ENCODE results near the gene SLC2A13.

Gene SLC2A13

DNA sequence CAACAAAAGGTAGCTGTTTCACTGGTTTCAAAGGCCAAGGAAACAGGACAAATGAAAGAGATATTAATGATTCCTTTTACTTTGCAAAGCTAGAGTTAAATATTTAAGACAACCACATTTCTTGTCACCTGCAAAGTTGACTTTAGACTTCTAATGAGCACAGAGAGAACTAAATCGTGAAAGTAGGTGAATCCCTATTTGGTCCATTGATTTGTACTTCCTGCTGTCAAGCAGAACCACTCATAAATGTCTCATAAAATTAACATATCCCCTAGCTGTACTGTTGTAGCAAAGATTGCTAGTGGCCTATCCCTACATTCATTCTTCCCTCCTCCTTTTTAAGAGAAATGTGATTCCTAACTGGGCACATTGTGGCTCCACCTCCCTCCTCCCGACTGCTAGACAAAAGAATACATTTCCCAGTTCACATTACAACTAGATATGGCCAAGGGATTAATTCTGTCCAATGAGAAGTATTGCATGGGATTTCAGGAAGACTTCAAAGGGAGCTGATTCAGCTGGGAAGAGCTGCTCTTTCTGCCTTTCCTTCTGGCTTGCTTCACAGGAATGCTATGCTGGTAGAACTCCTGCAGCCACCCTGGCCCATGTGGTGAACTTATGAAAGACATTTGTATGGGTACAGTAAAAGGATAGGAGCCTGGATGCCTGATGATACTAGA is 258.8 kb downstream of the SLC2A13 start:
- Histone ChIP-seq H3K27ac (ENCODE audit: low read length) (no peak overlapping the region), H3K9ac (ENCODE audit: low read length) (no peak overlapping the region)

DNA sequence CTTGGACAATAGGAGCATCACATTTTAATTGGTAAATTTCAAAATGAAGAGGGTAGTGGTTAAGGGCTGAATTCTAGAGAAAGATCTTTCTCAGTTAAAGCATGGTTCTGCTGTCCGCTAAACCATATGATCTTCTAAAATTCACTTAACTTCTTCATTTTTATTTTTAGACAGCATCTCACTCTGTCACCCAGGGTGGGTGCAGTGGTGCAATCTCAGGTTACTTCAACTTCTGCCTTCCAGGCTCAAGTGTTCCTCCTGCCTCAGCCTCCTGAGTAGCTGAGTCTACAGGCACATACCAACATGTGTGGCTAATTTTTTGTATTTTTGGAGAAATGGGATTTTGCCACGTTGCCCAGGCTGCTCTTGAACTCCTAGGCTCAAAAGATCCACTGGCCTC is 259.6 kb downstream of the SLC2A13 start:
- H3K4me3 ChIP-seq (ENCODE audit: low read length): no peak overlapping the region

More for the DNA sequence above, 258.8 kb downstream of the SLC2A13 start:
- no peaks in the 10 kb centered on the region for H3K4me1 ChIP-seq (ENCODE audit: control insufficient read depth, low read depth, low read length)
- no peaks in the 10 kb centered on the region for H3K9me3 ChIP-seq (ENCODE audit: control insufficient read depth, low read depth, low read length)
- H3K4me3 ChIP-seq (ENCODE audit: low read length): no peak overlapping the region
- no peaks in the 10 kb centered on the region for H3K27me3 ChIP-seq (ENCODE audit: control insufficient read depth, insufficient read depth, low read length)
- H3K36me3 ChIP-seq (ENCODE audit: control insufficient read depth, low read depth, low read length): no peaks in the 10 kb centered on the region

DNA sequence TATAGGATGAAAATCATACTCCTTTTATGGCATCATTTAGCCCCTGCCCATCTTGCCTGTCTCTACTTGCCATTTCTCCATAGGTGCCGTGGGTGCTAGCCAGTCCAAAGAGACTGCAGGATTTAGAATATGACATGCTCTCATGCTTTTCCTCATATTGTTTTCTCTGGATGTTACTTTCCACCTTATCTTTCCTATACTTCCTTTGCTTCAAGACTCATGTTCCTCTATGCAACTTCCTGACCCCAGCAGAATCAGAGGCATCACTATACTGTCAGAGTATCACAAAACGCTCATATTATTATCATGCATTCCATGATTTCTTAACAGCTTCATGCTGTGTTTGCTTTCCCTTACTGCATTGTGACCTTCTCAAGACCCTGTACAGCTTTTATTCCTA is 265.5 kb downstream of the SLC2A13 start:
- no peaks in the 10 kb centered on the region for H3K9me3 ChIP-seq (ENCODE audit: control insufficient read depth, low read depth, low read length)
- H3K9ac ChIP-seq (ENCODE audit: low read length): no peak overlapping the region
- H3K36me3 ChIP-seq (ENCODE audit: control insufficient read depth, low read depth, low read length): no peaks in the 10 kb centered on the region
- no peaks in the 10 kb centered on the region for H3K27me3 ChIP-seq (ENCODE audit: control insufficient read depth, insufficient read depth, low read length)
- no peak overlapping the region for H3K4me3 ChIP-seq (ENCODE audit: low read length)
- H3K4me1 ChIP-seq (ENCODE audit: control insufficient read depth, low read depth, low read length): no peaks in the 10 kb centered on the region
- no peak overlapping the region for H3K27ac ChIP-seq (ENCODE audit: low read length)

More for the DNA sequence above, 259.6 kb downstream of the SLC2A13 start:
- no peaks in the 10 kb centered on the region for H3K4me1 ChIP-seq (ENCODE audit: control insufficient read depth, low read depth, low read length)
- no peaks in the 10 kb centered on the region for H3K9me3 ChIP-seq (ENCODE audit: control insufficient read depth, low read depth, low read length)
- no peak overlapping the region for H3K27ac ChIP-seq (ENCODE audit: low read length)
- H3K36me3 ChIP-seq (ENCODE audit: control insufficient read depth, low read depth, low read length): no peaks in the 10 kb centered on the region
- no peaks in the 10 kb centered on the region for H3K27me3 ChIP-seq (ENCODE audit: control insufficient read depth, insufficient read depth, low read length)
- no peak overlapping the region for H3K9ac ChIP-seq (ENCODE audit: low read length)

DNA sequence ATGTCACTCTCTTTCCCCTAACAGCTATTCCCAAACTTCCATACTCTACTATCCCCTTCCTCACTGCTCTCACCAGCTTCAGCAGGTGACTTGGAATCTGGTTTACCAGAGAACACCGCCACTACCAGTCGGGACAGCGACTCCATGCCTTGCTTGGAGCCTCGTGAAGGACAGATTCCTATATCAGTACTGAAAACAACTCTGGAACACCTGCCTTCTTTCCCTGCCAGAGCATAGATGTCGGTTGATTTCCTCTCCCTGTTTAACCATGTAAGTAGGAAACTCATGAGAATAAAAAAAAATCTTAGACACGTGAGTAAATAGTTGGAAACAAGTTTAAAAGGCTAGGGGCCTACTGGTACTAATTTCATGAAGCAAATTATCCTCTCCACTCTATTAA is 266.8 kb downstream of the SLC2A13 start:
- no peaks in the 10 kb centered on the region for H3K36me3 ChIP-seq (ENCODE audit: control insufficient read depth, low read depth, low read length)
- no peak overlapping the region for H3K9ac ChIP-seq (ENCODE audit: low read length)
- no peak overlapping the region for H3K27ac ChIP-seq (ENCODE audit: low read length)
- H3K9me3 ChIP-seq (ENCODE audit: control insufficient read depth, low read depth, low read length): no peaks in the 10 kb centered on the region
- no peaks in the 10 kb centered on the region for H3K27me3 ChIP-seq (ENCODE audit: control insufficient read depth, insufficient read depth, low read length)
- no peak overlapping the region for H3K4me3 ChIP-seq (ENCODE audit: low read length)
- no peaks in the 10 kb centered on the region for H3K4me1 ChIP-seq (ENCODE audit: control insufficient read depth, low read depth, low read length)

DNA sequence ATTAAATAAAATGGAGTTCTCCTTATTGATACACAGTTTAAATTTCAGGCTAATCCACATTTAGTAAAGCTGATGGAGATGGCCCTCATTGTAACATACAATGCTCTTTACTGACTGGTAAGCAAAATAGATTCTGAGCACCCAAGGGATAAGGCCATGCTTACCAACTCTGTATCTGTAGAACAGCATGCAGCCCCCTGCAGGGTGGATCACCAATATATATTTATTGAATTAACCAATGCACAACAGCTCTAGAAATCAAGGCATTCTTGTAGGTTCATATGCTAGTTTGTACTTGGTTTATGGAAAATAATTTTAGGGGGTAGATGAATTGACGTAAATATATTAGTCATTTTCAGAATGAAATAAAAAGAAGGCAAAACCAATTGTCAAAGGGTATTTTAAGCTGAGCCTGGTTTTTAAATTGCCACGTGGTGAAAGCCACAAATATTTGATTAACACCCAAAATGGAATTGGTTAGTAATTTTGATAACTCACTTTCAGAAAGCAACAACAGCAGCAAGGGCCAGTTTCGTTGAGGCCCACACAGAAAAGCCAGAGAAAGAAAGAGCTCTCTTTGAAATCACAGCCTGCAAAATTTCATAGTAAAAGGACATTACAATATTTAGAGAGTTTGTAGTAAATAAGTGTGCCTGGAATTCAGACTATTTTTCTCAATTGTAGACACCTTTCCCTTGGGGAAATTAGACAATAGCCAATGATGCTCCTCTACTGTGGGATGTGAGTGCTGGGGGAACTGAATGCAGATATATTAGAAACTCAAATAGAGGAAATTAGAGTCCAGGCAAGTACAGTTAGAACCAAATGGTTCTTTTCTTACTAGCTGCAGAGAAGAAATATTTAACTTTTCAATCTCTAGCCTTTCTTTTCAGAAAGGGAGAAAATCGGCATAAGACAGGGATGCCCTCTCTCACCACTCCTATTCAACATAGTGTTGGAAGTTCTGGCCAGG is 270.1 kb downstream of the SLC2A13 start:
- Histone ChIP-seq H3K4me3 (ENCODE audit: low read length) (no peak overlapping the region), H3K36me3 (ENCODE audit: control insufficient read depth, low read depth, low read length) (no peaks in the 10 kb centered on the region), H3K27ac (ENCODE audit: low read length) (no peak overlapping the region), H3K4me1 (ENCODE audit: control insufficient read depth, low read depth, low read length) (no peaks in the 10 kb centered on the region), H3K27me3 (ENCODE audit: control insufficient read depth, insufficient read depth, low read length) (no peaks in the 10 kb centered on the region), H3K9ac (ENCODE audit: low read length) (no peak overlapping the region), H3K9me3 (ENCODE audit: control insufficient read depth, low read depth, low read length) (no peaks in the 10 kb centered on the region)

DNA sequence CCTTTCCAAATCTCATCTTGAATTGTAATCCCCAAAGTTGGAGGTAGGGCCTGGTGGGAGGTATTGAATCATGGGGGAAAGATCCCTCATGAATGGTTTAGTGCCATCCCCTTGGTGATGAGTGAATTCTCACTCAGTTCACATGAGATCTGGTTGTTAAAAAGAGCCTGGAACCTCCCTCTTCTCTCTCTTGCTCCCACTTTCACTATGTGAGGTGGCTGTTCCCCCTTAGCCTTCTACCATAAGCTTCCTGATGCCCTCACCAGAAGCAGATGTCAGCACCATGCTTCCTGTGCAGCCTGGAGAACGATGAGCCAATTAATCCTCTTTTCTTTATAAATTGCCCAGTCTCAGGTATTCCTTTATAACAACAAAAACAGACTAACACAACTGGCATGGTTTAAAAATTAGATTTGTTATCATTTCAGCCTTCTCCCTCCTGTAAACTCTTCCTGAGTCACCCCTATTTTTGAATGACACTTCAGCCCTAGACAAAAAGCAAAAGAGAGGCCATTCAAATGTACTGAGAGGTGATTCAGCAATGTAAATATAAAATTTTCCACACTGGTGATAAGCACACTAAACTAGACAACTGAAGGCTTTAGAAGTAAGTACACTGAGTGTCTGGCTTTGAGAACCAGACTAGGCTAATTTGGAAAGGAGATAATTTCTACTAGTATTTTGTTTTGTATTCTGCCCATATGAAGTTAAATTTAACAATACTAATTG is 274.1 kb downstream of the SLC2A13 start:
- Histone ChIP-seq H3K4me1 (ENCODE audit: control insufficient read depth, low read depth, low read length) (no peaks in the 10 kb centered on the region), H3K36me3 (ENCODE audit: control insufficient read depth, low read depth, low read length) (no peaks in the 10 kb centered on the region), H3K9ac (ENCODE audit: low read length) (no peak overlapping the region), H3K27ac (ENCODE audit: low read length) (no peak overlapping the region), H3K9me3 (ENCODE audit: control insufficient read depth, low read depth, low read length) (no peaks in the 10 kb centered on the region), H3K27me3 (ENCODE audit: control insufficient read depth, insufficient read depth, low read length) (no peaks in the 10 kb centered on the region), H3K4me3 (ENCODE audit: low read length) (no peak overlapping the region)

DNA sequence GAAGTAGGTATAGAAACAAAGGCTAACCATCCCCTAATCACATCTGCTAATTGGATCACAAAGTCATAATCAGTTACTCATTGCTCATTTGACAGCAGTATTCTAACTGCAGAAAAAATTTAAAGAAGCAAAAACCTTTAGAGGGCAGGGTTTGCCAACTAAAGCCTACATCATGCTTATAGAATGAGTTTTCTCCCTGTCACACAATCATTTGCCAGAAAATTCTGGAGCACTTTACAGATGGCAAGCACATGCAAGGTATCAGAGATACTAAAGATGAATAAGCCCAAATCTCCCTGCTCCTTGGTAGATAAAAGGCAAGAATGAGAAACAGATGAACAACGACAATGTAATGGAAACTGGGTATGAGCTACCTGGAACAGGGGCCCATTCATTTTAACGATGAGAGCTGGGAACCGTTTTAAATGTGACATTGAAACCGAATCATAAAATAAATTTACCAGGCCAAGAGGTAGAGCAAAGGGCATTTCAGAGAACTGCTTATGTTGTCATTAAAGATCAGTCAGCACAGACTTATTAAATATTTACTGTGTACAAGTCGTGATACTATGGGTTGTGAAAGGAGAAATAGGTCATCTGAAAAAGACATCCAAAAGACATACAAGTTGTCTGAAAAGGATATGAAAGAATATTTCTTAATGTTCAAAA is 274.9 kb downstream of the SLC2A13 start:
- Histone ChIP-seq H3K4me1 (ENCODE audit: control insufficient read depth, low read depth, low read length) (no peaks in the 10 kb centered on the region), H3K36me3 (ENCODE audit: control insufficient read depth, low read depth, low read length) (no peaks in the 10 kb centered on the region), H3K4me3 (ENCODE audit: low read length) (no peak overlapping the region), H3K9me3 (ENCODE audit: control insufficient read depth, low read depth, low read length) (no peaks in the 10 kb centered on the region), H3K9ac (ENCODE audit: low read length) (no peak overlapping the region), H3K27ac (ENCODE audit: low read length) (no peak overlapping the region), H3K27me3 (ENCODE audit: control insufficient read depth, insufficient read depth, low read length) (no peaks in the 10 kb centered on the region)

DNA sequence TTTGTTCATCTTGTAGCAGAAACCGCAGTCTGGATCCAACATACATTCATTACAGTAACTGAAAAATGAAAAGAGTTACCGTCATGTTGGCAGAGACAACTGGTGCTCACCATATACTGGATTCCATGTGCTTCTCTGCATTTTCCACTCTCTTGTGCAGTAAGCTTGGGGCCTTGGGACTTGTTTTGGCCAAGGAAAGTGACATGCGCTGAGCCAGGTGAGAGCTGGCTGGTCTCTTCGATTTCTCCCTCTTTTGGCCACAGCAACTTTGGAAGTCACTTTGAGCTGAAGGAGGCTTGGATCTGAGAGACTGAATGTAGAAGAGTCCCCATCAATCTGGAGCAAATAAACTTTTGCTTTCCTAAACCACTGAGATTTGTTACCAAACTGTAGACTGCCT is 275.7 kb downstream of the SLC2A13 start:
- H3K36me3 ChIP-seq (ENCODE audit: control insufficient read depth, low read depth, low read length): no peaks in the 10 kb centered on the region
- H3K4me3 ChIP-seq (ENCODE audit: low read length): no peak overlapping the region
- H3K4me1 ChIP-seq (ENCODE audit: control insufficient read depth, low read depth, low read length): no peaks in the 10 kb centered on the region
- no peak overlapping the region for H3K27ac ChIP-seq (ENCODE audit: low read length)
- no peak overlapping the region for H3K9ac ChIP-seq (ENCODE audit: low read length)
- no peaks in the 10 kb centered on the region for H3K9me3 ChIP-seq (ENCODE audit: control insufficient read depth, low read depth, low read length)
- H3K27me3 ChIP-seq (ENCODE audit: control insufficient read depth, insufficient read depth, low read length): no peaks in the 10 kb centered on the region

DNA sequence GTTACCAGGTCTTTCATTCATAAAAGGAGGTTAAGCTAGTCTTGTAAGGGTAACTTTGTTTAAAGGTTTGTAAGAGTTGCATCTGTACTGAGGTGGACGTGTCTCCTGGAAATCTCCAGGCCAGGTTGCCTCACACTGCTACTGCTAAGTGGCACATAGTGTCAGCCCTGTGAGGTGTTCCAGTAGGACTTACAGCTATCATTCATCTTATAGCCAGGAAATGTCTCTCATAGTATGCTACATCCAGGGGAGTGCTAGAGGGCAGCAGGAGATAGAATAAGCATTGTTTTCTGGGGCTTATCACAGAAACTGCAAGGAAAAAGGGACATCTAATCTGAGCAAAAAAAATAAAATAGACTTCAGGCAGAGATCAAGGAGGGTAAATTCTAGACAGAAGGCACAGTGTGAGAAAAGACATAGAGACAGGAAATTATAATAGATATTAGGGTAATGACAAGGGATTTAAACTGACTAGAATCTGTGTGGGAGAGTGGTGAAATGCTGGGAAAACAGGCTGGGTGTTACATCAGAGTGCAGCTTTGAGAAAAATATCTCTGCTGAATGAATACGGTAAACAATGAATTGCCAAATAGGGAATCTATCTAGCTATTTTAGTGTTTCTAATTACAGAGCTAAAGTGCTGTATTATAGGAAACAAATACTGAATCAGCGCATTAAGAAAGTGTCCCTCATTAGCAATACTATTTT is 281.2 kb downstream of the SLC2A13 start:
- Histone ChIP-seq H3K27ac (ENCODE audit: low read length) (no peak overlapping the region), H3K36me3 (ENCODE audit: control insufficient read depth, low read depth, low read length) (no peaks in the 10 kb centered on the region), H3K4me1 (ENCODE audit: control insufficient read depth, low read depth, low read length) (no peaks in the 10 kb centered on the region), H3K9ac (ENCODE audit: low read length) (no peak overlapping the region), H3K4me3 (ENCODE audit: low read length) (no peak overlapping the region), H3K27me3 (ENCODE audit: control insufficient read depth, insufficient read depth, low read length) (no peaks in the 10 kb centered on the region), H3K9me3 (ENCODE audit: control insufficient read depth, low read depth, low read length) (no peaks in the 10 kb centered on the region)

DNA sequence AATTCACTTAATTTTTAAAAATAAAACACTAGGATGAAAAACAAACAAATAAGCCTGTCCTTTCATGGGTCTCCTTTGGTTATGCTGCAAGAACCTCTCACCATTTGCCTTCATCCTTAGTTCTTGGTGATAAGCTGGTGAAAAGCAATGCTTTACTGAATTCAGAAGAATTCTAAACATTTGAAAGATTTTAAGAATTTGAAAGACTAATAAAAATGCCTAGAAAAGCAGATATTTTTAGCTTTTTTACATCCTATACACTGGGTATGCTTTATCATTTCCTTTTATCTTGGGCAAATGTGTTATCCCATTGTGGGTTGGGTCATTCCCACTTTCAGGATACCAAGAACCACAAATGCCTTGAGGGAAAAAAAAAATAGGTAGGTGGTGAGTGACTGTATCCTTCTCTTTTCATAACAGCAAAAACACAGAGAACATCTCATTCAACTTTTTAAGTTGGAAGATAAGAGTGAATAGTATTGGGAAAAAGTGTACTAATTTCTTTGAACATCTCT is 289.2 kb downstream of the SLC2A13 start:
- H3K27me3 ChIP-seq (ENCODE audit: control insufficient read depth, insufficient read depth, low read length): no peaks in the 10 kb centered on the region
- H3K9ac ChIP-seq (ENCODE audit: low read length): no peak overlapping the region
- no peaks in the 10 kb centered on the region for H3K4me1 ChIP-seq (ENCODE audit: control insufficient read depth, low read depth, low read length)
- H3K36me3 ChIP-seq (ENCODE audit: control insufficient read depth, low read depth, low read length): no peaks in the 10 kb centered on the region
- no peak overlapping the region for H3K27ac ChIP-seq (ENCODE audit: low read length)
- no peaks in the 10 kb centered on the region for H3K9me3 ChIP-seq (ENCODE audit: control insufficient read depth, low read depth, low read length)
- no peak overlapping the region for H3K4me3 ChIP-seq (ENCODE audit: low read length)
